HCEC 1CT (cell line): Measurements from ENCODE around the gene PRRC2B.
"Not testable (repeated sequence)": the region's sequence is repeated elsewhere in the genome, so short reads cannot be mapped to it uniquely, and the experiment has no call there.

Experiments
- DNase-seq: peaks from one replicate; pipeline ENCODE4 v3.0.0-alpha.2; 2017

Gene PRRC2B

DNA sequence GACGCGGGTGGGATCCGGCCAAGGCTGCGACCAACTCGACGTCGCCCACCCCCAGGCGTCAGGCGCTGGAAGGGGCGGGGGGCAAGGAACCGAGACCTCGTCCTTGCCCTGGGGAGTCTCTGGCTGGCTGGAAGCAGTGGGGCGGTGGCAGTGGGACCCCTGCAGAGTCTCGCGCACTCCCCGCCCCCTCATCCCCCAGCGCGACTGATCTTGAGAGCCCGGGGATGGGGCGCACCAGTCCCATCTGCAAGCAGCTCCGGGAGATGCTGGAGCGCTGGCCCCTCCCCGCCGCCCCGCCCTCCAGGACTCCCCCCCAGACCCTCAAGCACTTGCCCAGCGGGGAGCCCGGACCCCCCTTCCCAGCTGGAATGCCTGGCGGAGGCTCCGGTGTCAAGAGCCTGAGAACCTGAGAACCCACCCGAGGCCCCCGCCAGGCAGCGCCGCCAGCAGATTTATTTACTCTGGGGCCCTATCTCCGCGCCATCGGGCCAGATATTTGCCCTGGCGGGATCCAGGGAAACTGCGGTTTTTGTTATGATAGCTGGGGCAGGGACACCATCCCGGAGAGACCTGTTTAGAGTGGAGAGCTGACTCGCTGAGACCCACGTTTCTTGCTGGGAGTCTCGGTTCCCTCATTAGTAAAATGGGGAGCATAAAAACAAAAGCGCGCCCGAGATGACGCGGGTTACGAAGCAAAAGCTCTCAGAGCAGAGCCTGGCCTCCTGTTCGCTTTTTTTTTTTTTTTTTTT lies 152.6 kb downstream of the PRRC2B start:
- no peak for DNase-seq

- DNase-seq = not testable (repeated sequence)
Measured at GRCh38 chr9:131549186-131549585, 155.3 kb downstream of the PRRC2B start.
